GM18873 (cell line): ENCODE data around the gene SLC5A10.

Experiments
- ATAC-seq: cut with Tn5 transposase; IDR thresholded peaks from one replicate; pipeline ENCODE4 v1.9.1; 2021; ENCODE audit warnings: mild to moderate bottlenecking, moderate library complexity, moderate number of reproducible peaks; ENCODE audit not compliant: unreplicated experiment, low FRiP score

SLC5A10 gene

GRCh38 chr17:18963126-18964017, 11.4 kb downstream of the SLC5A10 start:
- no peak for ATAC-seq

DNA sequence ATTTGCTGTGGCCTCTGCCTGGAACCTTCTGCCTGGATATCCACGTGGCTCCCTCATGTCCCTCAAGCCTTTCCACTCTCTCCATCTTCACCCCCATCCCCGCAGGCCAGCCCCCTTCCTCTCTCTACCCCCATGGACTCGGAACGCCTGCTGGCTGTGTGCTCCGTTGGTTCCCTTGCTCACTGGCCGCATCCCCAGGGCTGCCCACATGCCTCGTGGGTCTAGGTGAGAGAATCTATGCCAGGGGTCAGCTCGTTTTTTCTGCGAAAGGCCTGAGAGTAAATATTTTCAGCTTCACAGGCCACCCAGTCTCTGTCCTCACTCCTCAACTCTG, 12.0 kb downstream of the SLC5A10 start:
- ATAC-seq, result no peak

DNA sequence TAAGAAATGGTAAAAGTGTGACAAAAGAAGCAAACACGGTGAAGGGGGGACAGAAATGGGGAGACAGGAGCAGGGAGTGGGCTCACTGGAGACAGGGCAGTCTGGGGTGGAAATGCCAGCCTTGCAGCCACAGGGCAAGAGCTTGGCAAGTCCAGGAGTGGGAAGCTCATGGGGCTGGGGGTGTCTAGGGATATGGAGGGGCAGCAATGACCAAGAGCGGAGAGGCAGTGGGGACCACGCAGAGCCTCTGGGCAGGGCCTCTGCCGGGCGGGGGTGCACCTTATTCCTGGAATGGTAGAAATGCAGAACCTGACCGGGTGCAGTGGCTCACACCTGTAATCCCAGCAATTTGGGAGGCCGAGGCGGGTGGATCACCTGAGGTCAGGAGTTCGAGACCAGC, 12.6 kb downstream of the SLC5A10 start:
- no peak for ATAC-seq

- ATAC-seq, result no peak
These were observed 13.7 kb downstream of the SLC5A10 start for GRCh38 chr17:18965530-18966236.

- no peak for ATAC-seq
These were observed 15.1 kb downstream of the SLC5A10 start for GRCh38 chr17:18966831-18967624.

DNA sequence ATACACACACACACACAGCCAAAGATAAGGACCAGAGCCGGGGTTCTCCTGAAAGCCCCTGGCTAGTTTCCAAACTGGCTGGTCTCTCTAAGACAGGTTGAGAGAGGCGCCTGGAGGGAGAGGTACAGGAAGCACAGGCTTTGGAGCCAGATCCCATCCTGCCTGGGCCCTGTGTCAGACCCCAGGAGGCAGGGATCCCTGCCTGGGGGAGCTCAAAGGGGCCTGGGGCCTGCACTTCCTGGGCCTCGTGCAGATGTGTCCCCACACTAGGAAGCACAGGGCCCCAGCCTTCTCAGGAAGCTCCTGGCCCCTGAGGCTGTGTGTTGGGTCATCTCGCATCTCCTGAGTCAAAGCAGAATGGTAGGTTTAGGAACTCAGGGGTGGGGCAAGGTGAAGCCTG, 16.0 kb downstream of the SLC5A10 start:
- ATAC-seq, result no peak

GRCh38 chr17:18968345-18968744, 16.4 kb downstream of the SLC5A10 start:
- no peak for ATAC-seq

GRCh38 chr17:18968945-18969887, 17.3 kb downstream of the SLC5A10 start:
- ATAC-seq, result no peak

- ATAC-seq, result no peak
These were observed 18.9 kb downstream of the SLC5A10 start for GRCh38 chr17:18970582-18971480.

GRCh38 chr17:18971801-18972200, 19.8 kb downstream of the SLC5A10 start:
- no peak for ATAC-seq

- ATAC-seq, result no peak
These were observed 22.6 kb downstream of the SLC5A10 start for GRCh38 chr17:18974407-18975149.

GRCh38 chr17:18975597-18975996, 23.6 kb downstream of the SLC5A10 start:
- no peak for ATAC-seq

GRCh38 chr17:18976201-18976600, 24.2 kb downstream of the SLC5A10 start:
- ATAC-seq, result no peak

- no peak for ATAC-seq
These were observed 25.1 kb downstream of the SLC5A10 start for GRCh38 chr17:18977021-18977420.

DNA sequence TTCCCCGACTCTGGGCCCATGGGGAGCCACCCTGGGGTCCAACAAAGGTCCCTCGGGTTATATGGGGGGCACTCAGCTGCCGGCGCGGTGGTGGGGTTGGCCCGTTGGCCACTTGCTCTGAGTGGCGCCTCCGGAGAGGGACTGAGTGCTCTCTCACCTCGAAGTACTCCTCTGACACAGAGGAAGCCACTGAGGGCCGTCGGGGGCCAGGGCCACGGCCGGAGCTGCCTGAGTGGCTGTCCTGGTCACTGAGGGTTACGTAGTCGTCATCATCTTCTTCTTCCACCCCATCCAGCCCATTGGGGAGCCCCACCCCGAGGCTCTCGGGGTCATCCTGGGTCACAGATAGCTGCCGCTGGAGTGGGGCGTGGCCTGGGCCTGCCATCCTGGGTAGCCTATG, 25.7 kb downstream of the SLC5A10 start:
- ATAC-seq, result no peak

DNA sequence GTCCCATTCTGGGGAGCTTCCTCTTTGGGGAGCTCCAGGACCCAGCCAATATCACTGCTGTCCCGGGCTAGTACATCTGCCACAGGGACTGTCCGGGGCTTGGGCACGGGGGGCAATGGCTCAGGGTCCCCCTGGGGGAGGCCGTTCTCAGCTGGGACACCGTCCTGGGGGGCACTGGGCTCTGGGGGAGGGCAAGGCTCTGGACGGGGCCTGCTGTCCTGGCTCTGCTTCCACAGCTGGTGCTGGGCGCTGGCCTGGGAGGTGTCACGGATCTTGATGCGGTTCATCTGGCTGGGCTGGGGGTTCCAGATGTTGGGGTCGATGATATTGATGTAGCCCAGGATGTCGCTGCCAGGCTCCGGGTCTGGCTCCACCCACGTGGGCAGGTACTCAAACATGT, 26.1 kb downstream of the SLC5A10 start:
- no peak for ATAC-seq

DNA sequence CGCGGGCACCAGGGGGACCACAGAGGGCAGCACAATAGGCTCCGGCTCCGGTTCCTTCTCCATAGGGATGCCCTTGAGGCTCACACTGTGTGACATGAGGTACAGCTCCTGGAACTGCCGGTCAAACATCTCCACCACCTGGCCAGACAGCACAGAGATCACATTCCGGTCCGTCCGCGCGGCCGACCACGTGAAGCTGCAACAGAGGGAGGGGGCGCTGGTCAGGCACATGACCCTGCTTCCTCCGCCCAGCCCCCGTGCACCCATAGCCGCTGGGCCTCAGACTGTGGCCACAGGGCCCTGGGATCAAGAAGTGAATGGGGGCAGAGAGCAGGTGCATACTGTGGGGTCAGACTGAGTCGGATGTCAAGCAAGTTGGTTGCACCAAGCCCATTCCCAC, 26.7 kb downstream of the SLC5A10 start:
- ATAC-seq, result no peak

DNA sequence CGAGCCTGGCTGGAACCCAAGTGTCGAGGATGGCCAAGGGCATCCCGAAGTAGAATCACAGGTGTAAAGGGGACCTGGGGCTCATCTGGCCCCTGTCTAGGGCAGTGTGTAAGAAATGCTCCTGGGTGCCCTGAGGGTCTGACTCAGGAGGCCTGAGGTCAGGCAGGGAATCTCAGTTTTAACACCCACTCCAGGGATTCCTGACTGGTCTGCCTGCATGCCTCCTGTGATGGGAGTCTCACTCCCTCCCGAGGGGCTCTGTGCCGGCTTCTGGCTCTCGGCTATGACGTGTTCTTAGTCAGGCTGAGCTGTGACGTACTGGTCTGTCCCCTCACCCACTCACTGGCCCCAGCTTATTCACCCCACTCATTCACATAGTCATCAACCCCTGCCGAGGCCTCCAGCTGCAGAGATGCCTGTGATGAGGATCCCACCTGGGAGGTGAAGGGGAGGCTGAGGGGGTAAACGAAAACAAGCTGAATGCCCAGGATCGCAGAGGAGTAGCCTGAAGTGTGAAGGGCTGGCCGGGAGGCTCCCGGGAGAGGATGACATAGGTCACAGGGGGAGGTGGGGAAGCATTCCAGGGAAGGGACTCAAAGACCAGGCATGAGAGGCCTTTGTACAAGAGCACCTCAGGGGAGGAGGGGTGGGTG, 28.8 kb downstream of the SLC5A10 start:
- no peak for ATAC-seq
